GM15510 (cell line): ENCODE results near the gene GALNT9.

Source experiments
- POLR2A ChIP-seq: IDR thresholded peaks from 3 replicates; pipeline ENCODE4 v1.6.1; 2011; ENCODE audit warnings: borderline replicate concordance; ENCODE audit not compliant: insufficient read length; ENCODE audit errors: extremely low read depth

Gene GALNT9

DNA sequence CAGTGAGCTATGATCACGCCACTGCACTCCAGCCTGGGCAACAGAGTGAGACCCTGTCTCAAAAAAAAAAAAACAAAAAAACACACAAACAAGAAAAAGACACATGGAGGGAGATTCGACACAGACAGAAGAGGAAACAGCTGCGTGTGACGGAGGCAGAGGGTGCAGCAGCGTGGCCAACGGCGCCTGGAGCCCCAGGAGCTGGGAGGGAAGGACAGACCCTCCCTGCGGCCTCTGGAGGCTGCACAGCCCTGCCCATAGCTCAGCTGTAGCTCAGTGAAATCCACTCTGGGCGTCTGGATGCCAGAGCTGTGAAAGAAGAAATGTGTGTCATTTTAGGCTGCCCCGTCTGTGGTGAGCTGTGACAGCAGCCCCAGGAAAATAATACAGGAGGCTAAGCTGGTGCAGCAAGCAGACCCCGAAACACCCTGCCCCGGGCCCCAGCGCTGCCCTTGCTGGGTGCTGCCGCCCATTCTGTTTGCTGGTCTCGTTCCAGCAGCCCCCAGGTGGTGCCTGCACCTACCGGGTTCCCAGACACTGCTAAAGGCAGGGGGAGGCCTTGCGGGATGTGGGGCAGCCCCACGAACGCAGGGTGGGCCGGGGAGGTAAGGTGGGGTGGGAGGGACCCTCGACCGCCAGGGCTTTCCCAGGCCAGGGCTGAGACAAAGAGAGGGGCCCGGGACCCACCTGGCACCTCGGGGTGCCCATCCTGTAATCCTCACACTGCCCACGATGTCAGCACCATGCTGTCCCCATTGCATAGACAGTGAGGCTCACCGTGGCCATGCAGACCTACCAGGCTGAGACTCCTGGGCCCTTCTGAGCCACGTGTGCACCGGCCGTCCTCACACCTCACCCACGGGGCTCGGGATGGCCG is 21.2 kb downstream of the GALNT9 start:
- no peak for TF ChIP-seq POLR2A

DNA sequence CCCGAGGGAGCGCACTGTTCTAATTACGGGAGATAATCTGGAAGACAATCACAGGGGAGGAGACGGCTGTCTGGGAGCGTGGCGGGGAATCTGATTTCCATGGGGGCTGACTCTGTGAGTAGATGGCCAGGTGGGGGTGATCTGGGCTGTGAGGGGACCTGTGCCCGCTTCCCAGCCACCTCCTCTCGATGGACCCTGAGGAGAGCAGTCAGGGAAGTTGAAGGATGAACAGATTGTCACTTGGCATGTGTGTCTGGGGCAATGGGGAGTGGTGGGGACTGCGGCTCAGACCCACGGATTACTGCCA is 22.6 kb downstream of the GALNT9 start:
- TF ChIP-seq POLR2A = no peak

DNA sequence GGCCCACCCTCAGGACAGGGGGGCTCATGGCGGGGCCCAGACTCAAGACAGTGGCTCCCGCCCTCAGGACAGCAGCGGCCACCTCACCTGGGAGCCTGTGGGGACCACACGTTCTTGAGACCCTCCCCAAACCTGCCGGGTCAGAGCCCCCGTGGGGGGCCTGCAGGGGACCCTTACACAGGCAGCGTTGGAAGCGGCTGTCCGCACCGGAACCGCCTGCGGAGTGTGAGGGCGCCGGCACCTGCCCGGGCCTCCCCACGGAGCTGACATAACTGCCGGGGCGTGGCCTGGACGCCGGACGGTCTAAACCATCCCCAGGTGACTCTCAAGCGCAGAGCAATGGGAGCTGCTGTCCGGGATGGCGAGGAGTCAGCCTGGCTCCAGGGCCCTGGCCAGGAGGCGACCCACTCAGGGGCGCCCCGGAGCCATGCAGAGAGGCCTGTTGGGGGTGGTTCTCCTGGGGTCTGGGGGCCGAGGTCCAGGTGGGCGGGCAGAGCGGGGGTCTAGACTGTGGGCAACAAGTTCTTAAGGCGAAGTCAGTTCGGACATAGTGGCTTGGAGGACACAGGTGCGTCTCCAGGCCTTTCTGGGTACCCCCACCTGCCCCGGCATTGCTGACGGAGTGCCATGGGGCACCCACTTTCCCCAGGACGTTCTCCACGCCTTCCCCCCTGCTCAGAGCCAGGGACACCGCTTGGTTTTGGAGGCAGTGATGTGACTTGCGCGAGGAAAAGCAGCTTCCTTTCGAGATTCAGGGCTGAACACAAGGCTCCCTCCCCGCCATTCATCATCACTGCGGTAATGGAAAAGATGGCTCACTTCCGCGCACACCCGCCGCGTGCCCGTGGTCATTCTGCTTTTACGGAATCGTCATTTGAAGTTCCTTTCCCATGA is 23.2 kb downstream of the GALNT9 start:
- TF ChIP-seq POLR2A = no peak

DNA sequence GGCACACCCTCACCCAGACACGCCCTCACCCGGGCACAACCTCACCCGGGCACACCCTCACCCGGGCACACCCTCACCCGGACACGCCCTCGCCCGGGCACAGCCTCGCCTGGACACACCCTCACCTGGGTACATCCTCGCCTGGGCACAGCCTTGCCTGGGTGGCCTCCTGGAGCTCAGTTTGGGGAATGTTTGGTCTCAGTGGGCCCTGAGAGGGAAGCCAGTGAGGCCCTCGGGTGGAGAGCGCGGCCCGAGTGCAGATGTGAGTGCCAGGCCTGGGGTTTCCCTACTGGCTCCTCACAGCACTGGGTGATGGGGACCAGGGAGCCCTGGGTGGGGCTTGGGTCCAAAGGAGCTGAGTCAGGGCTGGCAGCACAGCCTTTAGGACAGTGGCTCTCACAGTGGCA is 23.8 kb downstream of the GALNT9 start:
- TF ChIP-seq POLR2A = no peak

DNA sequence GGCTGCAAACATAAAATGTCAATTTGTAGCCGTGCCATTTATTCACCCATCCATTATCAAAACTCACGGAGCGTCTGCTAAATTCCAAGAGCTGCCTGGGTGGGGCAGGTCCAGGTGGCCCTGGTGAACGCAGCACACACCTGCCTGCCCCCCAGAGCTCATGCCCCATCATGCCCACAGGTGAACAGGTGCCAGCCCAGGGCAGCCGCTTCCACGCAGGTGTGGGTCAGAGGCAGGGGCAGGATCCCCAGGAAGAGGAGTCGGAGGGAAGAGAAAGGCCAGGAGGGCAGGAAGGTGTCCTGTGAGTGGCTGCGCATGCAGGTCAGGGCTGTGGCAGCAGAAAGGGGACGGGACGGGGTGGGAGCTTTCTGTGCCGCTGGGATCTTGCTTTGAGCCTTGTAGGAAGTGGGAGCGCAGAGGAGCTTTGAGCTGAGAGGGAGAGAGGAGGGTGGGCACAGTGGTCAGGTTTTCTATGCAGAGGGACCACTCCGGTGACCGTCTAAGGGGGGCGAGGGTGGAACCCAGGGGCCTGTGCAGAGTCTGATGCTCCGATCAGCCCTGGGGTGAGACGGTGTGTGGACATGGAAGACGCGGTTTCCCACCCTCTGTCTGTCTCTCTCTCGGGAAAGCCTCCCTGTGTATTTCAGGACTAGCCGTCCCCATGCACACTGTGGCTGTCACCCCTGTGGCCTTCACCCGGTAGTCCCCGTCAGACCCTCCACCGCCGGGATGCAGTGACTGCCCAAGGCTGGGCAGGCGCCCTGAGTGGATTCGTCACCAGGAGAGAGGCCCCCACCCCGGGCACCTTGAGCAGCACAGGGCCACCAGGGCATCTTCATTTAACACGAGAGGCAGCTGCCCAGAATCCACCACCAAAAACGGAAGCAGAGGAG is 26.7 kb downstream of the GALNT9 start:
- no peak for TF ChIP-seq POLR2A

DNA sequence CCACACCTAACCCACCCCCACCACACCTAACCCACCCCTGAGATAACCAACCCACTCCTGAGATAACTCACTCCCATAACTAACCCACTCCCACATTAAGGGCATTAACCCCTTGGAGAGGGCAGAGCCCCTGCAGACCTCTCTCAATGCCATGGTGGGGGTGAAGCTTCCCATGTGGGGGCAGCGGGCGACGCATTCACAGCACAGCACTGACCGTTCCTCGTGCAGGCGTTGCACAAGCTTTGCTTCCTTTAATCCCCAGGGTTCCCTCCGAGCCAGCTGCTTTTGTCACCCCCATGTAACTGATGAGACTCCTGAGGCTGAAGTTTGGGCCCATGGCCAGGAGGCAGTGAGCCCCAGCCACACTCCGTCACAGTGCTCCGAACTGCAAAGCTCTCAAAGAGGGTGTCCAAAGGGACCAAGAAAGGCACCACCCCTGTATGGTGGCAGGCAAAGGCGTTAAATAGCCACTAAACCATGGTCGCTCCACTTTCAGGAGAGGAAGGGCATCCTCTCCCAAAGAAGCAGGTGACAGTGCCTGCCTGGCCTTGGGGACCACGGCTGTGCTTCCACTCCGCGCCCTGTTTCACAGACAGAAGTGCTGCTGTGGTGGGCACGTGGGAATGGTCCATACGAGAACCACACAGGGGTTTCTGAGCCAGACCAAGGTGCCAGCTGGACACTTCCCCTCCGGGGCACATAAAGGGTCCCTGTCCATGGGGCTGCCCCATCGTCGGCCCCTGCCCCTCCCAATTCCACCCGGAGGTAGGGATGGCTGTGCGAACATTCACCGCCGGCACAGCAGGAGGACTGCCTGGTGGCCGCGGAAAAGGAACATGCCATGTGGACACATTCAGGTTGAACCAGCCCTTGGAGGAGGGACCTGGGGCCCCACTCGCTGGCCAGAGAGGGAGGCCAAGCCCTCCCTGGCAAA is 28.3 kb downstream of the GALNT9 start:
- TF ChIP-seq POLR2A = no peak

DNA sequence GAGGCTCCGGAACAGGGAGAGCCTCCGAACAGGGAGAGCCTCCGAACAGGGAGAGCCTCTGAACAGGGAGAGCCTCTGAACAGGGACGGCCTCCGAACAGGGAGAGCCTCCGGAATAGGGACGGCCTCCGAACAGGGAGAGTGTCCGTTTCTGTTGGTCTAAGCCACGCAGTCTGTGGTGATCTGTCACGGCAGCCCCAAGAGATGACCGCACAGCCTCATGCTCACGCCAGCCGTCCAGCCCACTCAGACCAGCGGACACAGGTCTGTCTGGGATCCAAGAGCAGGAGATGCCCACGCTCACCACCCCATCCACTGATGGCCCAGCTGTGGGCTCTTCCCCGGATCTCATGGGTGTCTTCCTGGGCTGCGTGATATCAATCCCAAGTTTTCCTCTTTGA is 33.3 kb downstream of the GALNT9 start:
- no peak for TF ChIP-seq POLR2A

DNA sequence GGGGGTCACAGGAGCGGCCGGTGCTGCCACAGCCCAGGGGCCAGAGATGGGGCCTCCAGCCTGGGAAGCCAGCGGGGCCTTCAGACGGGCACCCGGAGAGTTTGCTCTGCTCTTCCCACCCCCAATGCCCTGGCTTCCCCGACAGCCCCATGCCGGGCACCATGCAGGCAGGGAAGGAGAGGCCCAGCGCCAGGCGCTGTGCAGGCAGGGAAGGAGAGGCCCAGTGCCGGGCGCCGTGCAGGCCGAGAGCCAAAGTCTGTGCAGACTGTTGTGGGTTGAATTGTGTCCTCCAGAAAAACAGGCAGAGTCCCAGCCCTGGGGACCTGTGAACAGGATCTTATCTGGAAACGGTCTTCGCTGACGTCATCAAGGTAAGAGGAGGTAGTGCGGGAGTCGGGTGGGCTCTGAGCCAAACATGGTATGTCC is 34.3 kb downstream of the GALNT9 start:
- no peak for TF ChIP-seq POLR2A

DNA sequence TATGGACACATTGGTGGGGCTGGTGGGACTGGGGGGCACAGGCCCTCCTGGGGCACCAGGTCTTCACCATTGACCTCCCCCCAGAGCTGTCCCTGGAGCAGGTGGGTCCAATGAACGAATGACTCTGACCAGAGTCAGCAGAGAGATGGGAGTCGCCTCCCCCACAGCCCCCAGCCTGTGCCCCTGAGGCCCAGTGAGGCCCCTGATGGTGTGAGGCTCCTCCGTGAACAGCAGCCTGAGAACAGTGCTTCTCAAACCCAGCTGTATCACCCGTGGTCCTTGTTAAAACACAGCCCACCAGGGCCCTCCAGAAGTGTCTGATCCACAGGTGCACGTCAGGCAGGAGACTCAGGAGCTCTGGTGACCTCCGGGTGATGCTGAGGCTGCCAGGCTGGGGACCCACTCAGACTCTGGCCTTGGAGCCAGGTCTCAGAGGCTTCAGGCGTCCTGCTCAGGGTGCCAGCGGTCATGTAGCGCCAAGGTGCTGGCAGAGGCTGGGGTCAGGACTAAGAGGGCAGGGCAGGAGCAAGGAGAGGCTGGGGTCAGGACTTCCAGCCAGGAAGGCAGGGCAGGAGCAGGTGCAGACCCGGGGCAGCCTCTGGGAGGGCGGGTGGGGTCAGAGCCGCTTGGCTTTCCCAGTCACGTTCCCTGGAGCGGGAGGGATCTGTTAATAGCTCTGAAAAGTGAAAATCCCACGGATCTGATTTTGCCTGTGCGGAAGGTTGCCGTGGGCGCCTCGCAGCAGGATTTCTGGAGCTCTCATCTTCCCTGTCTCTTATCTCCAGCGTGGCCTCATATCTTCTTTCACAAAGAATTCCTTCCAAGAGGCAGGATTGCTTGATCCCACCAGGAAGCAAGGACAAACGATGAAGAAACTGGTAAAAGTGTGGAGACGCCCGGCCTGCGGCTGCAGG is 35.0 kb downstream of the GALNT9 start:
- no peak for TF ChIP-seq POLR2A

DNA sequence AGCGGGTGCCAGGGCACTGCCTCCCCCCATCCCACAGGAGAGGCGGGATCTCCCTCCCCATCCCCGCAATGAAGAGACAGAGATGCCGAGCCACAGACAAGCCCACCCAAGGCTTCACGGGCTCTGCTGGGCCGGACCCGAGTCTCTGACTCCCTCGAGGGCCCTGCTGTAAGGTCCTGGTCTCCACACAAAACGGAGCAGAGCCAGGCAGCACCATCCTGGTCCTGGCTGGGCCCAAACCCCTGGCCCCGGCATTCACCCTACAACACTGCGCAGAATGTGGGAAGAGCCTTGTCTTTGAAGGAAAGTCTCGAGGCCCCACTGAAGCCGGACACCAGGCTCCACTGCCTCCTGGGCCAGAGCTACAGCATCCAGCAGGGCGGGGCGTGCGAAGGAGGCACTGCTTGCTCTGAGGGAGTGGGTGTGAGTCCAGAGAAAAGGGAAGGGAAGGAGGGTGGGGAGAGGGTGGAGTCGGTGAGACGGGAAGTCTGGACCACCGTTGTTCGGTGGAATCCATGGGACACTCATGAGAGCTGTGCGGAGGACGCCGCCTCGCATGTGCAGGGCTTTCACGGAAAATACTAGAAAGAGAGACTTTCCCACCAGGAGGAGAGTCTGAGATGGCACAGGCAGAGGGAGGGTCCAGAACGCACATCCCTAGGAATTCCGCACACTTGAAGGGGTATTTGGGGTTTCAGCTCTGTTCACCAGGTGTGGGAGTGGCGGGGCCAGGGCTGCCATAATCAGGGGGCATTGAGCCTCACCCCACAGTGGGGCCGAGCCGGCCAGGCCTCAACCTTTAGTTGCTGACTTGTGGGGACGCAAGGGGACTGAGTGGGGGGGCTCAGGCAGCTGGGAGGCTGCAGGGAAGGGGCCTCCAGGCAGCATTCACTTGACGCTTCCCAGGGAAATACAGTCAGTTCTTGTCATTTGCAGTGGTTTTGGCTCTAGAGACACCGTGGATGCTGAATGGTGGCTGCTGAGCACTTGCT is 36.8 kb downstream of the GALNT9 start:
- no peak for TF ChIP-seq POLR2A

DNA sequence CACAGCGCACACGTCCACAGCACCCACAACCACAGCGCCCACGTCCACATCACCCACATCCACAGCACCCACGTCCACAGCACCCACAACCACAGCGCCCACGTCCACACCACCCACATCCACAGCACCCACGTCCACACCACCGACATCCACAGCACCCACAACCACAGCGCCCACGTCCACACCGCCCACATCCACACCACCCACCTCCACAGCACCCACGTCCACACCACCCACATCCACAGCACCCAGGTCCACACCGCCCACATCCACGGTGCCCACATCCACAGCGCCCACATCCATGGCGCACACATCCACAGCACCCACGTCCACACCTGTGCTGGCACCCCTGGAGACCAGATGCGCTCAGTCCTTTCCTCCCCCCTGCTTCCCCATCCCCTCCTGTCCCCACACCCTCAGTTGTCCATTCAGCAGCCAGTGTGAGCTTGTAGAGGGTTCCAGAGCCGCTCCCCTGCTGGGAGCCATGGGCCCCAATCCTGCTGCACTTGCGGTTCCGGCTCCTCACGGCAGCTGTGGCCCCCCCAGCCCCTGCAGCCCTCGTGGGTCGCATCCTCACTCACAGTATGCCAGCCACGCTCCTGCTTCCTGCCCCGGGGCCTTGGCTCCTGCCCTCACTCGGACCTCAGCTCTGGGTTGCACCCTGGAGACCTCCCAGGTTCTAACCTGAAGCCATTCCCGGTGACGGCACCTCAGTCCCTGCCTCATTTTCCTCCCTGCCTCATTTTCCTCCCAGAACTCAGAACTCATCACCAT is 37.8 kb downstream of the GALNT9 start:
- no peak for TF ChIP-seq POLR2A
